Activated CD8-positive, alpha-beta memory T cell treated with anti-CD3 and anti-CD28 coated beads, Interleukin-2, amount 50 U/mL, for 24 hours (primary cell): ENCODE data around the gene LRP1-AS.

Experiments used
- DNase-seq: peaks from one replicate; pipeline ENCODE4 v3.0.0-alpha.2; 2020; ENCODE audit errors: extremely low read depth

The LRP1-AS gene

GRCh38 chr12:57146961-57147944, at the start of gene LRP1-AS:
TSS of gene LRP1-AS (minus strand) at chr12:57147619.
- no peak for DNase-seq

- DNase-seq: no peak
Observed at GRCh38 chr12:57196956-57197355, 49.5 kb upstream of the LRP1-AS start.

GRCh38 chr12:57196439-57196838, 49.0 kb upstream of the LRP1-AS start:
- DNase-seq: no peak

DNA sequence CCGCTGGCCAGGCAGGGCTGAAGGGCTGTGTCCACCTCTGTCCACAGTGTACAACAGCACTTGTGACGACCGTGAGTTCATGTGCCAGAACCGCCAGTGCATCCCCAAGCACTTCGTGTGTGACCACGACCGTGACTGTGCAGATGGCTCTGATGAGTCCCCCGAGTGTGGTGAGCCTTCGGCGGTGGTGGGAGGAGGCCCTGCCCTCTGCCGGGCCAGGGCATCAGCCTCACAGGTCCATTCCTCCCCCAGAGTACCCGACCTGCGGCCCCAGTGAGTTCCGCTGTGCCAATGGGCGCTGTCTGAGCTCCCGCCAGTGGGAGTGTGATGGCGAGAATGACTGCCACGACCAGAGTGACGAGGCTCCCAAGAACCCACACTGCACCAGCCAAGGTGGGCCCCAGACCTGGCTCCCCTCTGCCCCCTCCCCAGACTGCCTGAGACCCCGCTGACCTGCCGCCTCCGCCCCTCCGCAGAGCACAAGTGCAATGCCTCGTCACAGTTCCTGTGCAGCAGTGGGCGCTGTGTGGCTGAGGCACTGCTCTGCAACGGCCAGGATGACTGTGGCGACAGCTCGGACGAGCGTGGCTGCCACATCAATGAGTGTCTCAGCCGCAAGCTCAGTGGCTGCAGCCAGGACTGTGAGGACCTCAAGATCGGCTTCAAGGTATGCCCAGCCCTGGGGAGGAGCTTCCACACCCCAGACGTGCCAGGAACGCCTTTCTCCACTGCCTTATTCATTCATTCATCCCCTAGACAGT, 48.4 kb upstream of the LRP1-AS start:
- no peak for DNase-seq

DNA sequence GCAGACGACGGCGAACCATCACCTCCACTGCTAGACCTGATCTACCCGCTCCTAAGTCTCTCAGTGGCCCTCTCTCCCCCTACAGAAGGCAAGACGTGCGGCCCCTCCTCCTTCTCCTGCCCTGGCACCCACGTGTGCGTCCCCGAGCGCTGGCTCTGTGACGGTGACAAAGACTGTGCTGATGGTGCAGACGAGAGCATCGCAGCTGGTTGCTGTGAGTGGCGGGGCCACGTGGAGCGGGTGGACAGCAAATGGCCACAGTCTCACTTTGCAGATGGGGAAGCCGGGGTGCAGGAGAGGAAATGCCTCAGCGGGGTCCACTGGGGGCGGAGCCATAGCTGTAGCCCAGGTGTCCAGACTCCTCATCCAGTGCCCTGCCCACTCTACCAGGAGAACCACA, 47.8 kb upstream of the LRP1-AS start:
- DNase-seq: no peak

DNA sequence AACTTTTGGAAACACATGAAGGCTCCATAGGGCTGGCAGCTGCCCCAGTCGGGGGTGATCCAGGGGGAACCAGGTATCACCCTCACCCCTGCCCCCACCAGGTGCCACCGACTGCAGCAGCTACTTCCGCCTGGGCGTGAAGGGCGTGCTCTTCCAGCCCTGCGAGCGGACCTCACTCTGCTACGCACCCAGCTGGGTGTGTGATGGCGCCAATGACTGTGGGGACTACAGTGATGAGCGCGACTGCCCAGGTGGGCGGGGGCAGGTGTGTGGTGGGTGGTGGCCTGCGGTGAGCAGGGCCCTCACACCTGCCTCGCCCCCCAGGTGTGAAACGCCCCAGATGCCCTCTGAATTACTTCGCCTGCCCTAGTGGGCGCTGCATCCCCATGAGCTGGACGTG, 46.8 kb upstream of the LRP1-AS start:
- no peak for DNase-seq

GRCh38 chr12:57193706-57194245, 46.4 kb upstream of the LRP1-AS start:
- no peak for DNase-seq

- no peak for DNase-seq
Observed at GRCh38 chr12:57192920-57193319, 45.5 kb upstream of the LRP1-AS start.

DNA sequence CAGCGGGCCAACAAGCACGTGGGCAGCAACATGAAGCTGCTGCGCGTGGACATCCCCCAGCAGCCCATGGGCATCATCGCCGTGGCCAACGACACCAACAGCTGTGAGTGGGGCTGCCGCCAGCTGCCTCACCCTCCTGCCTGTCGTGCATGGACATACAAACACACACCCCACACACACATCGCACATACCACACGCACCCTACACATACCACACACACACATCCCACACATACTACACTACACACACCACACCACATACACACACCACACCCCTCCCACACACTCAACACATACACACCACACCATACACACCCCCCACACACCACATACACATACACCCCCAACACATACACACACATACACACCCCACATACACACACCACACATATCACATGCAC, 44.0 kb upstream of the LRP1-AS start:
- DNase-seq: no peak

DNA sequence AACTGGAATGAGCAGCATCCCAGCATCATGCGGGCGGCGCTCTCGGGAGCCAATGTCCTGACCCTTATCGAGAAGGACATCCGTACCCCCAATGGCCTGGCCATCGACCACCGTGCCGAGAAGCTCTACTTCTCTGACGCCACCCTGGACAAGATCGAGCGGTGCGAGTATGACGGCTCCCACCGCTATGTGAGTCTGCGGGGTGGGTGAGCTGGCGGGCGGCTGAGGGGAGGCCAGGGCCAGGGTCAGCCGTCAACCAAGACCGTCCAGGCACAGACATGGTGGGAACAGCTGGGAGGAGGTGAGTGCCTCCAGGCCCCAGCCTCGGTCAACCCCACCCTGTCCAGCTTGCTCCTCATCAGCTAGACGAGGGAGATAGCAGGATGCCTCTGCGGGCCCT, 43.4 kb upstream of the LRP1-AS start:
- DNase-seq: no peak

DNA sequence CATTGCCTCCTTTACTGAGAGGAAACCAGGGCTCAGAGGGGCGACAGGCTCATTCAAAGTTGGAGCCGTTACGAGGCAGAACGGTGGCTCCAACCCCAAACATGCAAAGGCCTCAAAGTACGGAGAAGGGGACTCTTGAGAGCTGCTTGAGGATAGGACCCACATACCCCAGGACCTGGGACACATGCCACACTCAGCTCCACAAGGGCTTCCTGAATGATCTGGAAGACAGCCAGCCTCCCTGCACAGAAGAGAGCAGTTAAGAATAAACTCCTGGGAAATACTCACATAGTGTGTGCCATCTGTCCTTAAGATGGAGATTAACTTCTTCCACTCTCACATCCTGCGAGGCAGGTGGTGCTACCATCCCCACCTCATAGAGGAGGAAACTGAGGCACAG, 42.6 kb upstream of the LRP1-AS start:
- DNase-seq: no peak

DNA sequence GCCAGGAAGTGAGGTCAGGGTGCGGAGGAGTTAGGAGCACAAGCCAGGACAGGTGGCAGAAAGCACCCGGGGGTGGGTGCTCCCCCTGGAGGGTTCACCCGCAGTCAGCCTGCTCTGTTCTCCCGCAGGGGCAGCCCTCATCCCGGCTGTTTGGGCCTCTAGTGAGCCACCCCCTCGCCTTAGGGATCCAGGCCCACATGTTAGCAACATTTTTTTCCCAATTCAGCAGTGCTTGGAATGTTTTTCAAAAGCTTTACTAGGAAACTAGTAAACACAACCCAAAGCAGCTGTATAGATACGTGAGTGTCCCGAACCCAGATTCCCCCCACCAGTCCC, 40.6 kb upstream of the LRP1-AS start:
- DNase-seq: no peak

DNA sequence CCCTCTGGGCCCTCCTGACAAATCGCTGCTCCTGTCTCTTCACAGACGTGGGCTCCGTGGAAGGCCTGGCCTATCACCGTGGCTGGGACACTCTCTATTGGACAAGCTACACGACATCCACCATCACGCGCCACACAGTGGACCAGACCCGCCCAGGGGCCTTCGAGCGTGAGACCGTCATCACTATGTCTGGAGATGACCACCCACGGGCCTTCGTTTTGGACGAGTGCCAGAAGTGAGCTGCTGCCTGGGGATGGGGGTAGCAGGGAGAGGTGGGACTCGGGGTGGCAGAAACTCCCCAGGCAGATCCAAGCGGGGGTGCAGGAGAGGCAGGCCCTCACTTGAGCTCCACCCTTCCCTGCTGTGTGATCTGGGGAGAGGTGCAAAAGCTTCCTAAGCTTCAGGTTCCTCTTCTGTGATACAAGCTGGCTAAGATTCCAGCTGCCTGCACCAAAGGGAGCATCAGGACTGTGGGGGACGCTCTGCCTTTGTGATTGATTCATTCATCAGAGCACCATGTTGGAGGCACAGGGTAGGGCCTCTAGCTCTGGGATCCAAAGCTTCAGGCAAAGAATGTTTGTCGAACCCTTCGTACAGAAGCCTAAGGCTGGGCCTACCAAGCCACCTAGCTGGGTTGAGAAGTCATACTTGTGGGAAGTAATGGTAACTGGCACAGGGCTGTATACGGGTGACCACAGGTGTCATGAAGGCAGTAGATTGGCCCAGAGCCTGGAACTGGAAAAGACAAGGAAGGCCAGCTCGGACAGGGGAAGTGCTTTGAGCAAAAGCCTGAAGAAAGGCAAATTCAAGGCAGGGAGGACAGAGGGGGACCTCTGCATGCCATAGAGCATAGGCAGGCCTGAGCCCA, 40.0 kb upstream of the LRP1-AS start:
- no peak for DNase-seq

DNA sequence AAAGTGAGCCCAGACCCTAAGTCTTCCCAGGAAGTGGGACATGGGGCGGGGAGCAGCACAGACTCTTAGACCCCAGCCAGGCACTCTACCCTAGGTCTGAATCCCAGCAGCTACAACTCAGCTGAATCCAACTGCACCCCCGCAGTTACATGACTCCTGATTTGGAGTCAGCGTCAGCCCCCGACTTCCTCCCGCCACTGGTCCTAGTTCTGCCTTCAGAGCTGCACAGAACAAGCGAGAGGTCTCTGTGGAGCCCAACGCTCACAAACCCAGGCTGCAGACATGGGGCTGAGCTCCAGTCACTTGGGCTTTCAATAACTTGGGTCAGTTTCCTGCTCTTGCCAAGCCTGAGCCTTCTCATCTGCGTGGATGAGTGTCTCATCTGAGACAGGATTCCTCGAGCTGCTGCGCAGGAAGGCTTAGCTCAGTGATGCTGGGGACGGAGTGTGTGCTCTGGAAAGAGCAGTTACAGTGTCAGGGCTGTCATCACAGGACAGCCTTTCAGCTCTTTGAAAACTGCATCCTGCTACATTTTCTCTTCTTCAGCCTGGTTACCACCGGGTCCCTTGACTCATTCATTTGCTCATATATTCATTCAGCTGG, 38.6 kb upstream of the LRP1-AS start:
- no peak for DNase-seq

- DNase-seq: no peak
Observed at GRCh38 chr12:57185403-57185802, 38.0 kb upstream of the LRP1-AS start.

DNA sequence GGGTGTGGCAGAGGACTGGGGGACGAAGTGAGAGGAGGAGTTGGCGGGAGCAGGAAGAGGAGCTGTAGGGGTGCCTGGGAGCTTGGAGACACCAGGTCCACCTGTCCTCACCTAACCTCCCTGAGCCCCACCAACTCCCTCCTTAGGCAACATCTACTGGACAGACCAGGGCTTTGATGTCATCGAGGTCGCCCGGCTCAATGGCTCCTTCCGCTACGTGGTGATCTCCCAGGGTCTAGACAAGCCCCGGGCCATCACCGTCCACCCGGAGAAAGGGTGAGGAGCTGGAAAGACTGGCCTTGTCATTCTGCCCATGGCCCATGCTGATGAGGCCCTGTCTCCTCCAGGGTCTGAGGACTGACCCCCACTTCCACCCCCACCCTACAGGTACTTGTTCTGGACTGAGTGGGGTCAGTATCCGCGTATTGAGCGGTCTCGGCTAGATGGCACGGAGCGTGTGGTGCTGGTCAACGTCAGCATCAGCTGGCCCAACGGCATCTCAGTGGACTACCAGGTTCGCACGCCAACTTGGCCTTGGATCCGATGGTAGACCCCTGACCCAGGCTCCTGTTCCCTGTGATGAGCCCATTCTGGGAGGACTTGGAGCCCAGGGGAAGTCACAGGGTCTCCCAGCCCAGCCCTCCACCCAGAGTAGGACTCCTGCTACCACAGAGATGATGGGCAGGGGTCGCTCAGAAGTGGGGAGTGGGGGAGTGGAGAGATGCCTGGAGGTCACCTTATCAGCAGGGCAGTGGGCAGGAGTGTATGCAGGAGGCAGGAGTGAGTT, 36.7 kb upstream of the LRP1-AS start:
- no peak for DNase-seq

- DNase-seq: peak; percentile 34
Observed at GRCh38 chr12:57182918-57183575, 35.6 kb upstream of the LRP1-AS start.

GRCh38 chr12:57181561-57182155, 34.2 kb upstream of the LRP1-AS start:
- DNase-seq: no peak

- no peak for DNase-seq
Observed at GRCh38 chr12:57181072-57181471, 33.7 kb upstream of the LRP1-AS start.
